ENCODE data around the gene RORC.

Gene RORC

GRCh38 chr1:151763990-151764389 lies 67.6 kb downstream of the RORC start:
- Histone ChIP-seq H3K4me3 (ENCODE audit: insufficient read depth in 1 of 2, low read depth in 1 of 2, low read length in 2 of 2) (peak overlapping the region in 1 of 2 experiments; percentile 85), H3K36me3 (ENCODE audit: control insufficient read depth in 1 of 2, insufficient read depth in 2 of 2, low read depth in 1 of 2, low read length in 2 of 2) (peaks cover 18 to 32% of the 10 kb centered on the region in 2 experiments), H2BK12ac (ENCODE audit: low read length in 2 of 2) (no peak overlapping the region), H3K27ac (ENCODE audit: low read length, poor library complexity, severe bottlenecking) (no peak overlapping the region), H3K79me1 (replicated peaks; ENCODE audit: low read length, poor library complexity, severe bottlenecking) (peaks cover 7% of the 10 kb centered on the region), H2AK5ac (ENCODE audit: low read length, severe bottlenecking) (no peak overlapping the region), H3K9me3 (ENCODE audit: control insufficient read depth, low read length) (no peaks in the 10 kb centered on the region), H2BK120ac (ENCODE audit: low read depth, low read length) (no peak overlapping the region), H4K8ac (ENCODE audit: low read length) (peak overlapping the region; percentile 83), H3K4me1 (ENCODE audit: control insufficient read depth, insufficient read depth, low read depth, low read length) (peaks cover 2% of the 10 kb centered on the region), H3K4ac (ENCODE audit: low read depth in 1 of 2, low read length in 2 of 2) (no peak overlapping the region), H3K23ac (ENCODE audit: low read length in 2 of 2) (no peak overlapping the region), H3K14ac (ENCODE audit: low read length in 2 of 2) (no peak overlapping the region), H3K9ac (ENCODE audit: low read length) (peak overlapping the region; percentile 95), H2BK5ac (ENCODE audit: low read depth, low read length, poor library complexity, severe bottlenecking) (no peak overlapping the region), H4K91ac (ENCODE audit: low read length) (no peak overlapping the region), H3K18ac (ENCODE audit: low read depth in 1 of 2, low read length in 2 of 2) (peak overlapping the region in 1 of 2 experiments; percentile 77), H2BK15ac (ENCODE audit: low read depth, poor library complexity, severe bottlenecking) (no peak overlapping the region), H3K4me2 (ENCODE audit: low read length, poor library complexity, severe bottlenecking) (peak overlapping the region; percentile 71), H3K27me3 (ENCODE audit: control insufficient read depth in 1 of 2, insufficient read depth in 1 of 2, low read length in 2 of 2) (no peaks in the 10 kb centered on the region), H2AFZ (ENCODE audit: low read depth, low read length) (peak overlapping the region; percentile 93)
- WGBS, result 92% methylated on average over 10 of the region's 10 CpGs
- no peak for DNase-seq

- Histone ChIP-seq H2AK5ac (ENCODE audit: low read length, severe bottlenecking) (no peak within 1 kb of the TSS), H3K79me1 (replicated peaks; ENCODE audit: low read length, poor library complexity, severe bottlenecking) (peaks cover 7% of the 10 kb centered on the region), H3K27me3 (ENCODE audit: control insufficient read depth in 1 of 2, insufficient read depth in 1 of 2, low read length in 2 of 2) (no peaks in the 10 kb centered on the region), H2BK120ac (ENCODE audit: low read depth, low read length) (peak within 1 kb of the TSS; percentile 55), H3K4ac (ENCODE audit: low read depth in 1 of 2, low read length in 2 of 2) (peak within 1 kb of the TSS; percentile 73 to 99), H3K18ac (ENCODE audit: low read depth in 1 of 2, low read length in 2 of 2) (peak within 1 kb of the TSS; percentile 77 to 88), H4K8ac (ENCODE audit: low read length) (peak within 1 kb of the TSS; percentile 97), H3K14ac (ENCODE audit: low read length in 2 of 2) (no peak within 1 kb of the TSS), H3K4me2 (ENCODE audit: low read length, poor library complexity, severe bottlenecking) (peak within 1 kb of the TSS; percentile 85), H2BK5ac (ENCODE audit: low read depth, low read length, poor library complexity, severe bottlenecking) (no peak within 1 kb of the TSS), H3K27ac (ENCODE audit: low read length, poor library complexity, severe bottlenecking) (peak within 1 kb of the TSS; percentile 78), H3K9ac (ENCODE audit: low read length) (peak within 1 kb of the TSS; percentile 95), H2AFZ (ENCODE audit: low read depth, low read length) (peak within 1 kb of the TSS; percentile 94), H2BK15ac (ENCODE audit: low read depth, poor library complexity, severe bottlenecking) (no peak within 1 kb of the TSS), H3K4me3 (ENCODE audit: insufficient read depth in 1 of 2, low read depth in 1 of 2, low read length in 2 of 2) (peak within 1 kb of the TSS; percentile 85 to 94), H3K4me1 (ENCODE audit: control insufficient read depth, insufficient read depth, low read depth, low read length) (peaks cover 2% of the 10 kb centered on the region), H3K9me3 (ENCODE audit: control insufficient read depth, low read length) (no peaks in the 10 kb centered on the region), H2BK12ac (ENCODE audit: low read length in 2 of 2) (no peak within 1 kb of the TSS), H3K36me3 (ENCODE audit: control insufficient read depth in 1 of 2, insufficient read depth in 2 of 2, low read depth in 1 of 2, low read length in 2 of 2) (peaks cover 18 to 37% of the 10 kb centered on the region in 2 experiments), H4K91ac (ENCODE audit: low read length) (no peak within 1 kb of the TSS), H3K23ac (ENCODE audit: low read length in 2 of 2) (no peak within 1 kb of the TSS)
- WGBS, result 1% methylated on average over 67 of the region's 68 CpGs
- peak; percentile 81 for DNase-seq
These were observed 68.4 kb downstream of the RORC start, which contains the start of gene MRPL9 for GRCh38 chr1:151762941-151763921. Gene MRPL9, minus strand, starts transcription at chr1:151763496. Its CDS starts 17 bp downstream, at chr1:151763479.

- Histone ChIP-seq H3K4me2 (ENCODE audit: low read length, poor library complexity, severe bottlenecking) (no peak overlapping the region), H3K14ac (ENCODE audit: low read length in 2 of 2) (no peak overlapping the region)
These were observed 70.8 kb downstream of the RORC start for GRCh38 chr1:151760597-151761385.

GRCh38 chr1:151759241-151759640 lies 72.4 kb downstream of the RORC start:
- Histone ChIP-seq H3K4ac (ENCODE audit: low read depth in 1 of 2, low read length in 2 of 2) (no peak overlapping the region), H3K36me3 (ENCODE audit: control insufficient read depth in 1 of 2, insufficient read depth in 2 of 2, low read depth in 1 of 2, low read length in 2 of 2) (peaks cover 23 to 58% of the 10 kb centered on the region in 2 experiments), H3K23ac (ENCODE audit: low read length in 2 of 2) (no peak overlapping the region), H3K18ac (ENCODE audit: low read depth in 1 of 2, low read length in 2 of 2) (no peak overlapping the region), H2BK12ac (ENCODE audit: low read length in 2 of 2) (no peak overlapping the region), H3K14ac (ENCODE audit: low read length in 2 of 2) (no peak overlapping the region), H3K9me3 (ENCODE audit: control insufficient read depth, low read length) (no peaks in the 10 kb centered on the region), H4K91ac (ENCODE audit: low read length) (no peak overlapping the region), H3K4me1 (ENCODE audit: control insufficient read depth, insufficient read depth, low read depth, low read length) (peaks cover 2% of the 10 kb centered on the region), H3K27ac (ENCODE audit: low read length, poor library complexity, severe bottlenecking) (no peak overlapping the region), H2AK5ac (ENCODE audit: low read length, severe bottlenecking) (no peak overlapping the region), H3K27me3 (ENCODE audit: control insufficient read depth in 1 of 2, insufficient read depth in 1 of 2, low read length in 2 of 2) (no peaks in the 10 kb centered on the region), H2BK120ac (ENCODE audit: low read depth, low read length) (no peak overlapping the region), H2BK5ac (ENCODE audit: low read depth, low read length, poor library complexity, severe bottlenecking) (no peak overlapping the region), H4K8ac (ENCODE audit: low read length) (no peak overlapping the region), H3K9ac (ENCODE audit: low read length) (no peak overlapping the region), H3K79me1 (replicated peaks; ENCODE audit: low read length, poor library complexity, severe bottlenecking) (peaks cover 5% of the 10 kb centered on the region), H3K4me3 (ENCODE audit: insufficient read depth in 1 of 2, low read depth in 1 of 2, low read length in 2 of 2) (no peak overlapping the region), H2AFZ (ENCODE audit: low read depth, low read length) (no peak overlapping the region), H2BK15ac (ENCODE audit: low read depth, poor library complexity, severe bottlenecking) (no peak overlapping the region), H3K4me2 (ENCODE audit: low read length, poor library complexity, severe bottlenecking) (no peak overlapping the region)
- no peak for DNase-seq

More at GRCh38 chr1:151760597-151761385, 70.8 kb downstream of the RORC start:
- H2BK15ac ChIP-seq (ENCODE audit: low read depth, poor library complexity, severe bottlenecking), result no peak overlapping the region
- no peaks in the 10 kb centered on the region for H3K9me3 ChIP-seq (ENCODE audit: control insufficient read depth, low read length)
- no peak overlapping the region for H3K27ac ChIP-seq (ENCODE audit: low read length, poor library complexity, severe bottlenecking)
- H3K36me3 ChIP-seq (ENCODE audit: control insufficient read depth in 1 of 2, insufficient read depth in 2 of 2, low read depth in 1 of 2, low read length in 2 of 2), result peaks cover 23 to 54% of the 10 kb centered on the region in 2 experiments
- no peak overlapping the region for H2BK120ac ChIP-seq (ENCODE audit: low read depth, low read length)
- no peak overlapping the region for H2AFZ ChIP-seq (ENCODE audit: low read depth, low read length)
- H3K4ac ChIP-seq (ENCODE audit: low read depth in 1 of 2, low read length in 2 of 2), result no peak overlapping the region
- H2AK5ac ChIP-seq (ENCODE audit: low read length, severe bottlenecking), result no peak overlapping the region
- H4K8ac ChIP-seq (ENCODE audit: low read length), result no peak overlapping the region
- no peak overlapping the region for H3K18ac ChIP-seq (ENCODE audit: low read depth in 1 of 2, low read length in 2 of 2)
- no peak overlapping the region for H2BK5ac ChIP-seq (ENCODE audit: low read depth, low read length, poor library complexity, severe bottlenecking)
- WGBS, result 93% methylated on average over 7 of the region's 7 CpGs
- peaks cover 7% of the 10 kb centered on the region for H3K79me1 ChIP-seq (replicated peaks; ENCODE audit: low read length, poor library complexity, severe bottlenecking)
- no peak overlapping the region for H3K4me3 ChIP-seq (ENCODE audit: insufficient read depth in 1 of 2, low read depth in 1 of 2, low read length in 2 of 2)
- no peaks in the 10 kb centered on the region for H3K27me3 ChIP-seq (ENCODE audit: control insufficient read depth in 1 of 2, insufficient read depth in 1 of 2, low read length in 2 of 2)
- DNase-seq, result no peak
- no peak overlapping the region for H4K91ac ChIP-seq (ENCODE audit: low read length)
- H3K4me1 ChIP-seq (ENCODE audit: control insufficient read depth, insufficient read depth, low read depth, low read length), result peaks cover 2% of the 10 kb centered on the region
- no peak overlapping the region for H3K23ac ChIP-seq (ENCODE audit: low read length in 2 of 2)
- H3K9ac ChIP-seq (ENCODE audit: low read length), result no peak overlapping the region
- no peak overlapping the region for H2BK12ac ChIP-seq (ENCODE audit: low read length in 2 of 2)
